SK-N-MC (cell line): Measurements from ENCODE around the gene CUTC.
A peak's percentile ranks its signal among the peaks of the same experiment; 100 is the strongest.
"Not testable (repeated sequence)": the region's sequence is repeated elsewhere in the genome, so short reads cannot be mapped to it uniquely, and the experiment has no call there.

Source experiments
- DNase-seq: peaks from one replicate; pipeline ENCODE4 v3.0.0-alpha.2; 2011; ENCODE audit warnings: low read depth, low spot score
- H3K27ac ChIP-seq: fragments of 200-600 bp; sonication (generic); 2 replicates; pipeline ENCODE4 v1.5.1; 2016; ENCODE audit warnings: mixed run types
- H3K36me3 ChIP-seq: fragments of 200-600 bp; sonication (generic); 2 replicates; pipeline ENCODE4 v1.6.1; 2017; ENCODE audit warnings: antibody characterized with exemption, low read length, mixed read lengths; ENCODE audit not compliant: insufficient read depth
- H3K4me3 ChIP-seq: fragments of 200-600 bp; sonication (generic); 2 replicates; pipeline ENCODE4 v1.5.1; 2016
- H3K9ac ChIP-seq: fragments of 200-600 bp; sonication (generic); 2 replicates; pipeline ENCODE4 v1.8.0; 2017; ENCODE audit warnings: mixed run types, mixed read lengths; ENCODE audit not compliant: insufficient read length
- H3K9me3 ChIP-seq: fragments of 200-600 bp; sonication (generic); 2 replicates; pipeline ENCODE4 v1.6.1; 2017; ENCODE audit warnings: low read depth, mild to moderate bottlenecking, antibody characterized with exemption, low read length, moderate library complexity, mixed read lengths
- EZH2 ChIP-seq: fragments of 200-600 bp; sonication (generic); IDR thresholded peaks from one replicate; pipeline ENCODE4 v1.6.1; 2017; ENCODE audit warnings: antibody characterized with exemption
- FOXP2 ChIP-seq: optimal IDR thresholded peaks from 2 replicates; pipeline ENCODE3; 2011; ENCODE audit warnings: mild to moderate bottlenecking, moderate library complexity; ENCODE audit not compliant: insufficient read depth; ENCODE audit errors: extremely low read length, control extremely low read depth
- POLR2AphosphoS5 ChIP-seq: IDR thresholded peaks from 2 replicates; pipeline ENCODE4 v1.6.1; 2012; ENCODE audit warnings: mild to moderate bottlenecking, low read depth, low read length, borderline replicate concordance

CUTC gene

DNA sequence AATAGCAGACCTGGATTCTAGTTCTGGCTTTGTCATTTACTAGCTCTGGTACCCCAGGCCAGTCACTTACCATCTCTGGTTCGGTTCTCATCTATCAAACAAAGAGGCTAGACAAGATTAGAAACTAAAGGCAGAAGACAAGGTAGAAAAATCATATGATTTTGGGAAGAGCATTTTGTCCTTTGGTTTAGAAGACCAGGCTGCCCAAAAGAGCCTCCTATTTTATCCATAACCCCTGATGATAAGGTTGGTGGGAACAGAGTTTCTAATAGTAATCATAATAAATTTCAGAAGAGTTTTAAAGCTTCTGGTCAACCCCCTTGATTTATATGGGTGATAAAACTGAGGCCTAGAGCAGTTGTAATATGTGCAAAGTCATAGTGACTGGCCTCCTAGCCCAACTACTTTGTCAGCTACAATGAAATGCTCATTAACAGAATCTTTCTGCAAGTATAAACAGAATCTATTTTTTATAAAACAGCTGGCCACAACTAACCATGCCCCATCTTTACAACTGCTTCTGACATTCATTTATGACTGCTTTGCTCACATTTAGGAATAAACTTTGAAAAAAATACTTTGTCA lies 23.5 kb upstream of the CUTC start:
- Histone ChIP-seq H3K4me3 (peak overlapping the region; percentile 57; the same call in 1 of the 2 replicates), H3K9ac (no peak overlapping the region), H3K27ac (peak overlapping the region; percentile 94), H3K36me3 (no peaks in the 10 kb centered on the region), H3K9me3 (no peaks in the 10 kb centered on the region)
- TF ChIP-seq EZH2 (no peak), POLR2AphosphoS5 (no peak), FOXP2 (no peak)
- no peak for DNase-seq

DNA sequence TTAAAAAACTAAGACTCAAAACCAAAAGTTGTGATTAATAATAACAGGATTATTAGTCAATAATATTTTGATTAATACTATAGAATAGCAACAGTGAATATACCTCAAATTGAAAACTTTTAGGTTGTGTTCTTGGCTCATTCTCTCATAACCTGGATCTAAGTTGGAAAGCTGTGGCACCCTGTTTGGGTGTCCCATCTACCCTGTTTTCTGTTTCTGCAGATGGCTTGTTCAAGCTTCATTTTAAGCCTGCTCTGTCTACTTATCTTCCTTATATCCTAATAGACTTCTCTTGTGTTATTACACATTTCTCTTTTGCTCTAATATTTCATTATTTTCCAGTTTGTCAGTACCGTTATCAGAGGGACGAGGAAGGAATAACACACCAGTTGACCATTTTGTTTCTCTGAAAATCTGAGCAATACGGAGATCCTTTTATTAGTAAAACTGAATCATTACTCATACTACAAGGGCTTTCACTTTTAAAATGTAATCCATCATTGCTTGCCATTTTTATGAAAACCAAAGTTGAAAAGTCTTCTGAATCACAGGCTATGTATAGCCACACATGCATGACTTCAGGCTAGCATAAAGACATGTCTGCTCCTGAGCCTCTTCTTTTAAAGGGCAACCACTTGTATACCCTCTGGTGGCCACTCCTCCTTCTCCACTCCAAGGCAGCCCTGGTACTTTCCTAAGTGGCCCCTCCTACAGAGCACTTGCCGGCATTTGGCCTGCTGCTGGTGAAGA lies 22.4 kb upstream of the CUTC start:
- Histone ChIP-seq H3K9ac (no peak overlapping the region), H3K36me3 (no peaks in the 10 kb centered on the region), H3K9me3 (no peaks in the 10 kb centered on the region), H3K27ac (peak overlapping the region; percentile 94), H3K4me3 (peak overlapping the region; percentile 57)
- no peak for TF ChIP-seq EZH2
- TF ChIP-seq POLR2AphosphoS5 = no peak
- TF ChIP-seq FOXP2 = no peak
- DNase-seq = no peak

DNA sequence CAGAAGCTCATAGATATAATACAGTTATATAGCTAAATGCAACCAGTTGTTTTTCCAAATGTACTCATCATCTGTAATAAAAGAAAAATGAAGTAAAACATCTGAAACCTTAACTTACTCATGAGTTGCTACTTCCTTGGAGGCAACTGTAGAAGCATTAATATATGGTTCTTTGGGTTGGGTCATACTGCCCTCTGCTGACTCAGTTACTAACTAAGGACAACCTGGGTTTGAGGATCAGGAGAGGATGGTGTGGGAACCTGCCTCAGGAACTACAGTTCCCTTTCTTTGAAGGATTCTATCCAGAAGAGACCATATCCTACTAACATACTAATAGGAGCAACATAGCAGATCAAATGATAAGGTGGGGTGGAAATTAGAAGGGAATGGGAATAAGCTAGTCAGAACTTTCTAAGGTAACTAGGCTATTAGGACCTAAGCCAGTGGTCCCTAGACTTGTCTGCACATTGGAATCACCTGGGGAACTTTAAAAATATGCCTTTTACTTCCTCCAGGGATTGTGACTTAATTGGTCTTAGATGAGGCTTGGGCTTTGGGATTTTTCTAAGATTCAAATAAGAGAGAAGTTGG lies 20.8 kb upstream of the CUTC start:
- Histone ChIP-seq H3K9me3 (no peaks in the 10 kb centered on the region), H3K4me3 (no peak overlapping the region), H3K36me3 (peaks cover 3% of the 10 kb centered on the region; the same call in 1 of the 2 replicates), H3K9ac (no peak overlapping the region), H3K27ac (no peak overlapping the region)
- TF ChIP-seq POLR2AphosphoS5 (no peak), FOXP2 (no peak), EZH2 (no peak)
- DNase-seq = no peak

DNA sequence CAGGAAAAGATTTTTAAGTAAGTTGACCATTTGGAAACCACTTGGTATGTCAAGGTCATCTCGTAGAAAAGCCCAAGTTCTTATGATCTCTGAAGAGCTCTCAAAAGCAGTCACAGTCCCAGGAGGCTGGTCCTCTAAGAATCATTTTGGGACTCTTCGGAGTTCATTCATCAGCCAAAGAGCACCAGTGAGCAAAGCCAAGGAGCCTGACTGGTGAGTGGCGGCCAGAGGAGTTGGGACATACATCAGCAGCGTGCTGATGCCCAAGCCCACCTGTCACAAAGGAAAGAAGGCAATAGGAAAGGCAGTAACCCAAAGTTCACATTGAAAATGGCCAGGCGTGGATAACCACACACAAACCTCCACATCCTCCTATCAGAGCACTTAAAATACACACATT lies 17.6 kb upstream of the CUTC start:
- no peak for TF ChIP-seq EZH2
- TF ChIP-seq POLR2AphosphoS5 = no peak
- no peak for TF ChIP-seq FOXP2
- no peak overlapping the region for H3K9ac ChIP-seq
- DNase-seq = no peak
- H3K27ac ChIP-seq = no peak overlapping the region
- H3K9me3 ChIP-seq = no peaks in the 10 kb centered on the region
- H3K4me3 ChIP-seq = no peak overlapping the region
- peaks cover 10% of the 10 kb centered on the region; the same call in 1 of the 2 replicates for H3K36me3 ChIP-seq

DNA sequence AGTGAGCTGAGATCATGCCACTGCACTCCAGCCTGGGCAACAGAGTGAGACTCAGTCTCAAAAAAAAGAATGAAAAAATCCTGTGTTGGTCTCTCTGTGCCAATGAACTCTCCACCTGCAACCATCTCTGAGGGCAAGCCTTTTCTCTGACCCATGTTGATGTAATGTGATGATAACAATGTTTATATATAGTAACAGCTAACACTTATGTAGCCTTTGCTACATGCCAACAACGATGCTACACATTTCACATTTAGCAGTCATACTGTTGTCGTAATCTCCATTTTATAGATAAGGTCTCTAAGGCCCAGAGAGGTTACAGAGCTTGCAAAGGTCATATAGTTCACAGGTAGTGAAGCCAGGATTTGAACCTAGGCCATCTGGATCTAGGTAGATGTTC lies 11.6 kb upstream of the CUTC start:
- no peak overlapping the region for H3K9ac ChIP-seq

DNA sequence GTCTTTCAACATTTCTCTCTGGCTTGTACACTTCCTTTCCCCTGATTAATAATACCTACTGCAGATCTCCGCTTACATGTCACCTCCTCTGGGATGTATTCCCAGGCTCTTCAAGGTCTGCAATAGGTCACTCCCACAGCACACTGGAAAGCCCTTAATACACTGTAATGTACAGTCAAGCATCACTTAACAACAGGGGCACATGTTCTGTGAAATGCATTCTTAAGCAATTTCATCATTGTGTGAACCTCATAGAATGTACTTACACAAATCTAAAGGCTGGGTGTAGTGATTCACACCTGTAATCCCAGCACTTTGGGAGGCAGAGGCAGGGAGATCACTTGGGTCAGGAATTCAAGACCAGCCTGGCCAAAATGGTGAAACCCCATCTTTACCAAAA lies 2.0 kb upstream of the CUTC start:
- H3K4me3 ChIP-seq = no peak overlapping the region
- TF ChIP-seq POLR2AphosphoS5 (no peak), FOXP2 (no peak), EZH2 (no peak)
- H3K9me3 ChIP-seq = no peaks in the 10 kb centered on the region
- H3K36me3 ChIP-seq = peaks cover 5% of the 10 kb centered on the region; the same call in 1 of the 2 replicates
- no peak for DNase-seq
- no peak overlapping the region for H3K27ac ChIP-seq
- no peak overlapping the region for H3K9ac ChIP-seq

More for the DNA sequence above, 11.6 kb upstream of the CUTC start:
- no peak overlapping the region for H3K4me3 ChIP-seq
- DNase-seq = no peak
- TF ChIP-seq EZH2 (no peak), FOXP2 (no peak), POLR2AphosphoS5 (no peak)
- no peaks in the 10 kb centered on the region for H3K9me3 ChIP-seq
- no peak overlapping the region for H3K27ac ChIP-seq
- H3K36me3 ChIP-seq = peaks cover 14% of the 10 kb centered on the region; the same call in 1 of the 2 replicates

DNA sequence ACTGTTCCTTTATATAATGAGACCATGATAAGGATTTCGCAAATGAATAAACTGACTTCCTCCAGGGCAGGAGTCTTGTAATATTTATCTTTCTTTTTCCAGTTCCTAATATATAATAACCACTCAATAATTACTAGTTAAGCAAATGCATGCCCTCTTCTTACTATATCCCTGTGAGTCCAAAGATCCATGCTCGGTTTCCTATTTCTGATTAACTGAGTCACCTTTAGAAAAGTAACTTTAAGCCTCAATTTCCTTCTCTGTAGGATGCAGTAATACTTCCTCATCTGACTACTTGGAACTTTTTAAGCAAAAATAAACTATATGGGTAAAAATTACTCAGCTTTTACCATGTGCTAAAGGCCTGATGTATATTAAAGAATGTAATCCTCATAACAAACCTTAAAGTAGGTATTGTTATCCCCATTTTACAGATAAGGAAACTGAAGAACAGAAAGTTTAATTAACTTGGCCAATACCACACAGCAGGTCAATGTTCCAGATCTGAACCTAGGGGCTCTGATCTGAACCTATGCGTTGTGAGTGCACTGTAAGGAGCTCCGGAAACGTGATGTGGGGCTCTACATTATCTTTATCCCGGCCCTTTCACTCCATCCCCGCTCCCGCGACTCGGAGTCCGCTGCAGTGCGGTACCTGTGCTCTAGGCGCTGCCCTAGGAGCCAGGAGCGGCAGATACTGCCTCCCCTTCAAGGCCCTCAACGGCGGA lies 565 bp upstream of the CUTC start:
- TF ChIP-seq FOXP2 = no peak
- Histone ChIP-seq H3K9me3 (no peaks in the 10 kb centered on the region), H3K9ac (peak overlapping the region; percentile 87), H3K4me3 (peak overlapping the region; percentile 80), H3K27ac (no peak overlapping the region), H3K36me3 (peaks cover 7% of the 10 kb centered on the region)
- no peak for DNase-seq

DNA sequence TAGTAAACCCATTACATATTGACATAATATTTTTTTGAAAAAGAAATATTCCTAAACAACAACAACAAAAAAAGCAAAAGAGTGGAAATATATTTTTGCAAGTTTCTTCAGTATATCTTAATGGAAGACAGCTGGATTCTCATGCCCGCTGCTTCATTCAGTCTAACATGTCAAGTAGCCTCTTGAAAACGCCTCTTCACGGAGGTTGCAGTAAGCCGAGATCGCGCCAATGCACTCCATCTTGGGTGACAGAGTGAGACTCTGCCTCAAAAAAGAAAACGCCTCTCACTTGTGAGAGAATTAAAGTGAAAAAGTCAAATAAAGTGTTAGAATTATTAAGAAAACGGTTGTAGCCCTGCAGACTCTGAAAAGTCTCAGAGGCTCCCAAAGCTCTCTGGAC lies 1.3 kb downstream of the CUTC start:
- DNase-seq = no peak
- H3K36me3 ChIP-seq = peaks cover 21% of the 10 kb centered on the region
- H3K9me3 ChIP-seq = no peaks in the 10 kb centered on the region
- no peak overlapping the region for H3K27ac ChIP-seq
- no peak overlapping the region for H3K4me3 ChIP-seq
- H3K9ac ChIP-seq = no peak overlapping the region
- TF ChIP-seq POLR2AphosphoS5 (no peak), FOXP2 (no peak), EZH2 (no peak)

DNA sequence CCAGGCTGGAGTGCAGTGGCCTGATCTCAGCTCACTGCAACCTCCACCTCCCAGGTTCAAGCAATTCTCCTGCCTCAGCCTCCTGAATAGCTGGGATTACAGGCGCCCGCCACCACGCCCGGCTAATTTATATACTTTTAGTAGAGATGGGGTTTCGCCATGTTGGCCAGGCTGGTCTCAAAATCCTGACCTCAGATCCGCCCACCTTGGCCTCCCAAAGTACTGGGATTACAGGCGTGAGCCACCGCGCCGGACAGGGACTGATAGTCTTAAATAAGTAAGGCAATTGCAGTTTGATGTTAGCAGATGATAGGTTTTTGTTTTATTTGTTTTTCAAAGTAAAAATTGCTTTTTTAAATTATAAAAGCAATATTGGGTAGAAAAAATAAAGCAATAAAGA lies 2.1 kb downstream of the CUTC start:
- H3K9me3 ChIP-seq, H3K9ac ChIP-seq, H3K4me3 ChIP-seq, DNase-seq, H3K27ac ChIP-seq: not testable (repeated sequence)
- peaks cover 27% of the 10 kb centered on the region for H3K36me3 ChIP-seq
